GM19438 (cell line): ENCODE data around the gene PAXIP1.

ENCODE experiments used
- ATAC-seq: cut with Tn5 transposase; IDR thresholded peaks from one replicate; pipeline ENCODE4 v1.9.1; 2021; ENCODE audit warnings: low read depth; ENCODE audit not compliant: unreplicated experiment

PAXIP1 gene

GRCh38 chr7:154914996-154915380, 87.9 kb downstream of the PAXIP1 start:
- no peak for ATAC-seq

- no peak for ATAC-seq
These were observed 88.5 kb downstream of the PAXIP1 start for GRCh38 chr7:154914308-154914995.

- ATAC-seq: peak; percentile 99
These were observed 89.2 kb downstream of the PAXIP1 start for GRCh38 chr7:154913638-154914307.

- ATAC-seq: no peak
These were observed 89.9 kb downstream of the PAXIP1 start for GRCh38 chr7:154912871-154913637.

- ATAC-seq: no peak
These were observed 91.0 kb downstream of the PAXIP1 start for GRCh38 chr7:154911862-154912455.

GRCh38 chr7:154911411-154911810, 91.5 kb downstream of the PAXIP1 start:
- no peak for ATAC-seq

GRCh38 chr7:154910977-154911376, 91.9 kb downstream of the PAXIP1 start:
- ATAC-seq: no peak

- no peak for ATAC-seq
These were observed 92.8 kb downstream of the PAXIP1 start for GRCh38 chr7:154910125-154910524.

GRCh38 chr7:154909241-154910105, 93.5 kb downstream of the PAXIP1 start:
- no peak for ATAC-seq

GRCh38 chr7:154907651-154908620, 95.0 kb downstream of the PAXIP1 start:
- ATAC-seq: no peak

- no peak for ATAC-seq
These were observed 96.1 kb downstream of the PAXIP1 start for GRCh38 chr7:154906736-154907355.

- no peak for ATAC-seq
These were observed 96.7 kb downstream of the PAXIP1 start for GRCh38 chr7:154906201-154906600.

- ATAC-seq: no peak
These were observed 97.3 kb downstream of the PAXIP1 start for GRCh38 chr7:154905615-154906014.

- no peak for ATAC-seq
These were observed 97.8 kb downstream of the PAXIP1 start for GRCh38 chr7:154905146-154905545.

GRCh38 chr7:154903083-154903731, 99.7 kb downstream of the PAXIP1 start:
- no peak for ATAC-seq

GRCh38 chr7:154902600-154903082, 100.3 kb downstream of the PAXIP1 start:
- no peak for ATAC-seq

GRCh38 chr7:154899862-154900261, 103.1 kb downstream of the PAXIP1 start:
- no peak for ATAC-seq
